Neural crest cell (in vitro differentiated cells): ENCODE measurements around the gene GRIPAP1. TPM values are rescaled to one million over a fixed set of nuclear protein-coding genes. Genes with fewer than 3 reads are reported as not detected.

Experiments
- DNase-seq: peaks from one replicate; pipeline ENCODE4 v3.0.0; 2021; ENCODE audit warnings: low read depth, mixed read lengths, low spot score
- H3K27ac Mint-ChIP-seq: one replicate; pipeline ENCODE4 v1.8.0; 2021; ENCODE audit warnings: mild to moderate bottlenecking, mixed read lengths; ENCODE audit not compliant: unreplicated experiment
- H3K27me3 Mint-ChIP-seq: 2 replicates; pipeline ENCODE4 v1.8.0; 2021; ENCODE audit warnings: low read depth, mild to moderate bottlenecking, mixed read lengths
- H3K36me3 Mint-ChIP-seq: 2 replicates; pipeline ENCODE4 v1.8.0; 2021; ENCODE audit warnings: low read depth, mild to moderate bottlenecking, mixed read lengths
- H3K4me1 Mint-ChIP-seq: 2 replicates; pipeline ENCODE4 v1.8.0; 2021; ENCODE audit warnings: mixed read lengths
- H3K4me3 Mint-ChIP-seq: one replicate; pipeline ENCODE4 v1.8.0; 2021; ENCODE audit warnings: mild to moderate bottlenecking, mixed read lengths
- H3K9me3 Mint-ChIP-seq: 2 replicates; pipeline ENCODE4 v1.8.0; 2021; ENCODE audit warnings: mixed read lengths
- CTCF ChIP-seq: fragments of 200-600 bp; sonication (generic); conservative IDR thresholded peaks from 2 replicates; pipeline ENCODE4 v1.5.0; 2021; ENCODE audit warnings: antibody characterized with exemption, mild to moderate bottlenecking
- total RNA-seq: library from RNA; stranded (reverse); gene quantifications from 2 replicates; pipeline ENCODE4 v1.2.1, GENCODE V29; 2021

Gene GRIPAP1
- total RNA-seq, 1 donor from 2014 or later: 63.2 TPM

- no peak for TF ChIP-seq CTCF
- Mint-ChIP-seq H3K27ac (no peak overlapping the region), H3K27me3 (no peaks in the 10 kb centered on the region), H3K4me1 (peaks cover 9% of the 10 kb centered on the region), H3K9me3 (peaks cover 3% of the 10 kb centered on the region), H3K36me3 (peaks cover 10% of the 10 kb centered on the region), H3K4me3 (no peak overlapping the region)
- no peak for DNase-seq
Measured at GRCh38 chrX:48936429-48937053, 65.5 kb downstream of the GRIPAP1 start.

- Mint-ChIP-seq H3K27ac (no peak overlapping the region), H3K4me1 (peaks cover 8% of the 10 kb centered on the region), H3K27me3 (no peaks in the 10 kb centered on the region), H3K36me3 (peaks cover 13% of the 10 kb centered on the region), H3K4me3 (no peak overlapping the region), H3K9me3 (peaks cover 3% of the 10 kb centered on the region)
- DNase-seq: no peak
- no peak for TF ChIP-seq CTCF
Measured at GRCh38 chrX:48935301-48935670, 66.8 kb downstream of the GRIPAP1 start.

GRCh38 chrX:48934581-48935300 is 67.3 kb downstream of the GRIPAP1 start:
- H3K27me3 Mint-ChIP-seq: no peaks in the 10 kb centered on the region
- TF ChIP-seq CTCF: no peak
- no peak overlapping the region for H3K4me3 Mint-ChIP-seq
- H3K9me3 Mint-ChIP-seq: peaks cover 3% of the 10 kb centered on the region
- no peak overlapping the region for H3K27ac Mint-ChIP-seq
- H3K36me3 Mint-ChIP-seq: peaks cover 16% of the 10 kb centered on the region
- H3K4me1 Mint-ChIP-seq: peaks cover 8% of the 10 kb centered on the region
- DNase-seq: no peak

- DNase-seq: no peak
- H3K9me3 Mint-ChIP-seq: peaks cover 3% of the 10 kb centered on the region
- H3K27me3 Mint-ChIP-seq: no peaks in the 10 kb centered on the region
- peaks cover 16% of the 10 kb centered on the region for H3K36me3 Mint-ChIP-seq
- no peak overlapping the region for H3K27ac Mint-ChIP-seq
- H3K4me3 Mint-ChIP-seq: no peak overlapping the region
- no peak for TF ChIP-seq CTCF
- H3K4me1 Mint-ChIP-seq: peaks cover 8% of the 10 kb centered on the region
Measured at GRCh38 chrX:48933757-48934156, 68.3 kb downstream of the GRIPAP1 start.

GRCh38 chrX:48927736-48928382 is 74.2 kb downstream of the GRIPAP1 start:
- no peak overlapping the region for H3K27ac Mint-ChIP-seq
- H3K4me1 Mint-ChIP-seq: peaks cover 12% of the 10 kb centered on the region
- H3K27me3 Mint-ChIP-seq: no peaks in the 10 kb centered on the region
- peaks cover under 1% of the 10 kb centered on the region for H3K9me3 Mint-ChIP-seq
- no peak for TF ChIP-seq CTCF
- no peak overlapping the region for H3K4me3 Mint-ChIP-seq
- H3K36me3 Mint-ChIP-seq: peaks cover 19% of the 10 kb centered on the region
- no peak for DNase-seq
